Urinary bladder (tissue), 4 donors: ENCODE measurements around the gene TNS3. TPM values are rescaled to one million over a fixed set of nuclear protein-coding genes. Genes with fewer than 3 reads are reported as not detected.

Source experiments
- DNase-seq: peaks from one replicate; pipeline ENCODE4 v3.0.0-alpha.2; 2015; ENCODE audit errors: extremely low spot score
- H3K27ac ChIP-seq: one replicate; pipeline ENCODE4 v1.5.1; 2013; ENCODE audit warnings: low read depth, mild to moderate bottlenecking, moderate library complexity
- H3K36me3 ChIP-seq: one replicate; pipeline ENCODE4 v1.6.1; 2013; ENCODE audit warnings: mild to moderate bottlenecking, moderate library complexity; ENCODE audit not compliant: insufficient read depth
- H3K4me1 ChIP-seq: one replicate; pipeline ENCODE4 v1.6.1; 2013; ENCODE audit warnings: mild to moderate bottlenecking, moderate library complexity; ENCODE audit not compliant: insufficient read depth
- H3K4me3 ChIP-seq: one replicate; pipeline ENCODE4 v1.5.1; 2013; ENCODE audit warnings: low read depth, low read length
- WGBS: extraction: QIAGEN DNeasy Blood & Tissue Kit; methylation state at CpG from one replicate; pipeline ENCODE4 v1.1.7; 2013; 5-methylcytosine and 5-hydroxymethylcytosine counted together
- polyA plus RNA-seq: library from polyadenylated mRNA; stranded (reverse); fragments of 200-250 nt; gene quantifications from one replicate; pipeline ENCODE4 v1.2.3, GENCODE V29; 2013
- total RNA-seq: library from RNA; depleted of rRNA; stranded (reverse); fragments of >200 nt; gene quantifications from one replicate; pipeline ENCODE4 v1.2.3, GENCODE V29; 2014
- donor health status: healthy with polysubstance abuse.
- donor health status: healthy.

Gene TNS3
- total and polyA plus RNA-seq, 2 donors = 15.5 to 71.3 TPM

GRCh38 chr7:47413526-47414341 is 168.2 kb downstream of the TNS3 start:
- H3K36me3 ChIP-seq = peaks cover 4% of the 10 kb centered on the region
- WGBS = 91% methylated on average over 17 of the region's 17 CpGs
- no peak for DNase-seq

GRCh38 chr7:47411901-47412300 is 170.0 kb downstream of the TNS3 start:
- H3K27ac ChIP-seq = no peak overlapping the region
- H3K36me3 ChIP-seq = peaks cover 4% of the 10 kb centered on the region
- no peak for DNase-seq
- H3K4me3 ChIP-seq = no peak overlapping the region
- WGBS = 96% methylated on average over 2 of the region's 2 CpGs
- H3K4me1 ChIP-seq = no peaks in the 10 kb centered on the region

More at GRCh38 chr7:47413526-47414341, 168.2 kb downstream of the TNS3 start:
- no peaks in the 10 kb centered on the region for H3K4me1 ChIP-seq
- no peak overlapping the region for H3K4me3 ChIP-seq
- no peak overlapping the region for H3K27ac ChIP-seq

- Histone ChIP-seq H3K4me1 (no peaks in the 10 kb centered on the region), H3K4me3 (no peak overlapping the region), H3K36me3 (peaks cover 4% of the 10 kb centered on the region), H3K27ac (no peak overlapping the region)
- DNase-seq = no peak
- 98% methylated on average over 18 of the region's 18 CpGs for WGBS
These were observed 170.5 kb downstream of the TNS3 start for GRCh38 chr7:47411281-47411869.

- H3K4me1 ChIP-seq = no peaks in the 10 kb centered on the region
- no peak for DNase-seq
- no peak overlapping the region for H3K27ac ChIP-seq
- H3K36me3 ChIP-seq = peaks cover 4% of the 10 kb centered on the region
- WGBS = 79% methylated on average over 5 of the region's 5 CpGs
- no peak overlapping the region for H3K4me3 ChIP-seq
These were observed 173.2 kb downstream of the TNS3 start for GRCh38 chr7:47408675-47409074.

GRCh38 chr7:47407821-47408674 is 173.9 kb downstream of the TNS3 start:
- no peaks in the 10 kb centered on the region for H3K4me1 ChIP-seq
- WGBS = 95% methylated on average over 14 of the region's 14 CpGs
- H3K4me3 ChIP-seq = no peak overlapping the region
- peak overlapping the region; percentile 24 for H3K27ac ChIP-seq
- DNase-seq = no peak
- peaks cover 4% of the 10 kb centered on the region for H3K36me3 ChIP-seq

GRCh38 chr7:47407136-47407535 is 174.8 kb downstream of the TNS3 start:
- Histone ChIP-seq H3K4me1 (no peaks in the 10 kb centered on the region), H3K36me3 (peaks cover 4% of the 10 kb centered on the region), H3K27ac (no peak overlapping the region), H3K4me3 (no peak overlapping the region)
- no peak for DNase-seq
- 88% methylated on average over 13 of the region's 13 CpGs for WGBS

- DNase-seq = no peak
- Histone ChIP-seq H3K27ac (no peak overlapping the region), H3K36me3 (peaks cover 4% of the 10 kb centered on the region), H3K4me1 (no peaks in the 10 kb centered on the region), H3K4me3 (no peak overlapping the region)
- WGBS = 57% methylated on average over 11 of the region's 11 CpGs
These were observed 175.1 kb downstream of the TNS3 start for GRCh38 chr7:47406801-47407129.

GRCh38 chr7:47405921-47406800 is 175.8 kb downstream of the TNS3 start:
- no peak overlapping the region for H3K4me3 ChIP-seq
- 54% methylated on average over 13 of the region's 13 CpGs for WGBS
- H3K4me1 ChIP-seq = no peaks in the 10 kb centered on the region
- H3K27ac ChIP-seq = peak overlapping the region; percentile 13
- H3K36me3 ChIP-seq = no peaks in the 10 kb centered on the region
- DNase-seq = peak; percentile 59

- Histone ChIP-seq H3K4me1 (no peaks in the 10 kb centered on the region), H3K36me3 (no peaks in the 10 kb centered on the region), H3K4me3 (no peak overlapping the region), H3K27ac (peak overlapping the region; percentile 26)
- no peak for DNase-seq
- WGBS = 68% methylated on average over 8 of the region's 8 CpGs
These were observed 176.5 kb downstream of the TNS3 start for GRCh38 chr7:47405286-47405904.

GRCh38 chr7:47404010-47404409 is 177.9 kb downstream of the TNS3 start:
- no peak overlapping the region for H3K27ac ChIP-seq
- no peaks in the 10 kb centered on the region for H3K4me1 ChIP-seq
- H3K36me3 ChIP-seq = no peaks in the 10 kb centered on the region
- 91% methylated on average over 3 of the region's 3 CpGs for WGBS
- DNase-seq = no peak
- H3K4me3 ChIP-seq = no peak overlapping the region

GRCh38 chr7:47402941-47403866 is 178.7 kb downstream of the TNS3 start:
- H3K36me3 ChIP-seq = no peaks in the 10 kb centered on the region
- no peak overlapping the region for H3K4me3 ChIP-seq
- WGBS = 78% methylated on average over 15 of the region's 15 CpGs
- H3K4me1 ChIP-seq = no peaks in the 10 kb centered on the region
- no peak for DNase-seq
- peak overlapping the region; percentile 11 for H3K27ac ChIP-seq
